GM21717 (cell line): ENCODE results near the gene PAPPA.

ENCODE experiments used
- ATAC-seq: cut with Tn5 transposase; IDR thresholded peaks from one replicate; pipeline ENCODE4 v1.9.1; 2021; ENCODE audit warnings: mild to moderate bottlenecking, moderate library complexity; ENCODE audit not compliant: unreplicated experiment

Gene PAPPA

DNA sequence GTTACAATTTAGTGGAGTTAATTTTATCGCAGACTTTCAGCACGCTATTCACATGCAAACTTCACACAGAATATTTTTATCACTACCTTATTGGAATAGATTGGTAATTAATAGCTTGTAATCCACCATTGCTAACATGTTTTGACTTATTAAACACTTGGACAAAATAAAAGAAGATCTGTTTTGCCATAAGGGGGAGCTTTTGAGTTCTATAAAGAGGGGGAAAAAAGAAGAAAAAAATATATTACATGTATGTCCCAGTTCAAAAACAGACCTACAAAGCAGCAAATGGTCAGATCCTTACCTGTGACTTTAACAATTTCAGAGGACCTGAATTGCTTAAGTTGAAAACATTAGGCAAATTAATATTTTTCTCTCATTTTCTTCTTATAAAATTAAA, 1.2 kb upstream of the PAPPA start:
- ATAC-seq: no peak

DNA sequence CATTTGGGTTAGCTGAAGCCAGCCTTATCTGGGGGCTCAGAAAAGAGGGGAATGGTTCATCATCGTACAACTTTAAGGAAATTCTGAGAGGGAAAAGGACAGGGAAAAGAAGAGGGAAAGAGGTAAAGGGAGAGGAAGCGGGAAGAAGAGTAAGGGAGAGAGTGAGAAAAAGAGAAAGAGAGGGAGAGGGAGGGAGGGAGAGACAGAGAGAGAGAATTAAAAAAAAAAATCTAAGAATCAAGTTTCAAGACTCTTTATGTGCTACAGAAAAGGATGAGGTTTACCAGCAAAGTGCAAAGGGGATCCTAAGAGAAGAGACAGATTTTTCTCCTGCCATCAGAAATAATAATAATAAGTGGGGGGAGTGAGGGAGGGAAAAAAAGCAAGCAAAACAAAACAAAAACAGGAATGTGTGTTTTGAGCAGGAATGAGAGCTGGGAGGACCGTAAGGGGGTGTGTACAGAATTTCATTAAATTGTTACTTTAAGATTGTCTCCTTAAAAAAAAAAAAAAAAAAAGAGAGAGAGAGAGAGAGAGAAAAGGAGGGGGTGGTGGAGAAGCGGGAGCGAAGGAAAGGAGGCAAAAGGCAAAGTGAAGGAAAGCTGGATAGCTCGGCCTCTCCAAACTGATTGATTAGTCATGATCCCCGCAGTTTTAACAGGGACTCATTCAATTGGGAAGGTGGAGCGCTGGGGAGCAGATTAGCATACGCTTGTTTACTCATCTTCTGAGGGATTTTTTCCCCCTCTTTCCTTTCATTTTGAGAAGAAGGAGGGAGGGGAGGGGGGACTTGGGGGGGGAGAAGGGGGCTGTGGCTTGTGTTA, 438 bp upstream of the PAPPA start:
- ATAC-seq: no peak

DNA sequence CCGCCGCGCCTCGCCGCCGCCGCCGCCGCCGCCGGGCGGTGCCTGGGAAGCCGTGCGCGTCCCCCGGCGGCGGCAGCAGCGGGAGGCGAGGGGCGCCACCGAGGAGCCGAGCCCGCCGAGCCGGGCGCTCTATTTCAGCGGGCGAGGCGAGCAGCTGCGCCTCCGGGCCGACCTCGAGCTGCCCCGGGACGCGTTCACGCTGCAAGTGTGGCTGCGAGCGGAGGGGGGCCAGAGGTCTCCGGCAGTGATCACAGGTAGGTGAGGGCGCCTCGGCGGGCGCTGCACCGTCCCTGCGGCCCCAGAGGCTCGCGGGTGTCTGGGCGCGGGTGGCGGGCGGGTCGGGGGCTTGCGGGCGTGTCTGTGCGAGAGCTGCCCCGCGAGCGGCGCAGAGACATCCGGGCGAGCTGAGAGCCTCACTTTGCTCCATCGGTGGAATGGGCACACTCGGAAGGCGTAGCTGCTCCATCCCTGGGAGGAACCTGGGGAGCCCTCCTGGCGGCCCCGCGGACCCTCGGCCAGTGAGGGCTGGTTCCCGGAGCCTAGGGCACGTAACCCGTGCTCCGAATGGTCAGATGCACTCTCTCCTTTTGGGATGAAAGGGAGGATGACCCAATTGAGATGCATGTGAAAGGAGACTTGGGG, 864 bp downstream of the PAPPA start:
- no peak for ATAC-seq

DNA sequence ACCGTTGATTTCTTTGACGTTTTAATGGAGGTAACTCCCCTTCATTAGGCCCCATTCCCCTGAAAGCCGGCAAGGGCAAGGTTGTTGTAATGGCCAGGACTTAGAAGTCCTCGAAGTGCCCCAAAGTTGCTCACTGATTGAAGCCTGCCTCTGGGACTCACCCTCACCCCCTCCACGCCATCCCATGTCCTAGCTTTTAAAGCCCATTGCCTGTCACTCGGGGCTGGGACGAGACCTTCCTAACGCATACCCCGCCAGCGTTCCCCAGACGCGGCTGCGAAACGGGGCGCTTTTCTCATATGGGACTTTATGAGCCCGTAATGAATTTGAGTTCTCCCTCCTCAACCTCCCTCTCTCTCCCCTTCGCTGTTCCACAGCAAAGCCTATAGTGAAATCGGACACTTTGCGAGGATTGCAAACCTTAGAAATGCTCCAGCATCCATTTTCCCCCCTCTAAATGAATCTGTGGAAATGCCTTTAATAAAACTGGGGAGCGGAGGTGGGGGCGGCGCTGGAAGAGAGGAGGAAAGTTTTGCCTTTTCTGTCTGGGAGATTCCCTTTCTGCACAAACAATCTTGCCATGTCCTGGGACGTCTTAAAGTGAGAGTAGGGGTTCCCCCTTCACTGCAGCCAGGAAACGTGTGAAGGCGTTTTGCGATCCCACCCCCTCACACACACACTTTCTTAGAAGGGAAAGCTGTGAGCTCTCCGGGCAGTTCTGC, 1.5 kb downstream of the PAPPA start:
- no peak for ATAC-seq

DNA sequence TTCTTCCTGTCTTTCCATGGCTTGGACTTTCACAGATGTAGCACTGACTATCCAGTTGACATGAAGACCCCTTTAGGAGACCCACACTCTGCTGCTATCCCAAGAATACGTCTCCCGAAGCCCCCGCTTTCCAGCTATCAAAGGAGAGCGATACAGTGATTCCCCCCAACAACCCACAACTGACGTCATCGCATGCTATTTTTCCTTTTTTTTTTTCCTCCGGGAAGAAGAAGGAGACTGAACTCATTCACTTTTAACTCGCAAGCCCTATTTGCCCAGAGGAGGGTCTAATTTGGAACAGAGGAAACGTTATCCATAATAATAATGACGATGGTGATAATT, 2.1 kb downstream of the PAPPA start:
- ATAC-seq: no peak

GRCh38 chr9:116156621-116157314, 3.2 kb downstream of the PAPPA start:
- no peak for ATAC-seq

DNA sequence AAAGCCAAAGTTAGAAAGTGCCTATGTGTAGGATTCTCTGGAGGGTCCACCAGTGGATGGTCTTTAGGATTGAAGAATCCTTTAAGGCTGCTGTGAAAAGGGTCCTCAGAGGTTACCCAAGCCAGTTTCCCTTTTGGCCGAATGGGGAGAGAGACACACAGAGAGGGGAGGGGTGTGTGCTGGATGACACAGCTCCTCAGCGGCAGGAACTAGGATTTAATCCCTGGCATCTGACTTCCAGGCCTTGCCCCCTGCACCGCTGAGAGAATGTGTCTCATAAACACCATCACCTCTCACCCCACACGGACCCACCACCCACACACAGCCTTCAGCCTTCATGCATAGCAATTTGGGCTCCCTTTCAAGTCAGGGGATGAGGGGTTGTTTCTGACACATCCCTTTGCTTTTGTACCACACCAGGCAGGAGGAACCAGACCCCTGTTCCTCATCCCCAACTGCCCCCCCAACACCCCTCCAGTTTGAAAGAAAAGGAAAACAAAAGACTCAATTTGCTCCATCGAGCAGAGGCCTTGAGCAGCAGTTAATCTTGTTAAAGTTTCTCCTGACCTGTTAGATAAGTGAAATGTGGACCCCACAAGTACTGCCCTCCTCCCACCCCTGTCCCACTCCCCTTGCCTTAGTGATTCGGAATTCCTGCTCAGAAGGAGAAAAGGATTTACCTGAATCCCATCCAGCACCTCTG, 4.0 kb downstream of the PAPPA start:
- ATAC-seq: no peak

- ATAC-seq: no peak
These were observed 7.3 kb downstream of the PAPPA start for GRCh38 chr9:116160676-116161571.

GRCh38 chr9:116162241-116162781, 8.7 kb downstream of the PAPPA start:
- ATAC-seq: no peak

DNA sequence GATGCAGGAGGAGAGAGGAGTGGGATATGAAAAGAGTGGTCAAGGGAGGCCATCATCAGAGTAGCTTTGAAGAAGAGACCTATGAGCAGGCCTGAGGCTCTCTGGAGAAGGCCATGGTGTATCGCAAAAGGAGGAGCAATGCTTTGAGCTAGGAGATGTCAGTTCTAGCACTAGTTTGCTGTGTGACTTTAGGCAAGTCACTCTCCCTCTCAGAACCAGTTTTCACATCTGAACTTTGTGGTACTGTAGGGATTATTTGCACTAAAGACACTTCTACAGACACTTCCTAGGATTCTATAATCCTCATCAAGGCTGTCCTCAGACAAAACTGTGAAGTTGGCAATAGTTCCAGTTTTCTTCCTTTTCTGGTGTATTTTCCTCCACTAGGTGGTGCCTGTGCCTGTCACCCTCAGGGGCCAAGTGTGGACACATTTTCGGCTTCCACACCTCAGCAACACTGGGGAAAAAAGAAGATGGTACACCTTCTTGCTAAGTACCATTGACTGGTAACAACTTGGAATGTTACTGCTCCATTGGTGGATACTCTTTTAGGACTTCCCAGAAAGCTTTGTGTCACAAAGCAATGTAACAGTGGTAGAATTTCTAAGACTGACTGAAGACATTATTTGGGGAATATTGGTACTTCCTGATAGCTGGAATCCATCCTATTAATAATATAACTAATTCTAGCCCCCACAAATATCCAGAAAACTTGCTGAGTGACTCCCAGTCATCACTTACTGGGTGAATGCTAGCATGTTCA, 9.9 kb downstream of the PAPPA start:
- ATAC-seq: no peak

GRCh38 chr9:116165912-116166311, 12.3 kb downstream of the PAPPA start:
- ATAC-seq: no peak

- no peak for ATAC-seq
These were observed 13.1 kb downstream of the PAPPA start for GRCh38 chr9:116166713-116167112.

GRCh38 chr9:116168231-116168630, 14.6 kb downstream of the PAPPA start:
- no peak for ATAC-seq

DNA sequence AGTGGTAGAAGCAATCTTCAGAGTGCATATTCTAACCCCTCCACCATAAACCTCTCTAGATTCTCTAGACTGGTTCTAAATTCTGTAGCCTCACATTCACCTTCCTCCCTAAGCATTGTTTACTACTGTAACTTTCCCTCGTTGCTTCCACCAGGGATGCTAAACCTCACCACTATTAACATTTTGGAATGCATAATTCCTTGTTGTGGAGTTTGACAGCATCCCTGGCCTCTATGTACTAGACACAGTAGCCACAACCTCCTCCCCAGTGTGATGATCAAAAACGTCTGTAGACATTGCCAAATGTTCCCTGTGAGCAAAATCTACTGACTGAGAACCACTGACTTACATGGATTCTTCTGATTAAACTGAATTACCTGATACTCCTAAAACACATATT, 18.6 kb downstream of the PAPPA start:
- no peak for ATAC-seq

- no peak for ATAC-seq
These were observed 20.8 kb downstream of the PAPPA start for GRCh38 chr9:116174347-116174746.

DNA sequence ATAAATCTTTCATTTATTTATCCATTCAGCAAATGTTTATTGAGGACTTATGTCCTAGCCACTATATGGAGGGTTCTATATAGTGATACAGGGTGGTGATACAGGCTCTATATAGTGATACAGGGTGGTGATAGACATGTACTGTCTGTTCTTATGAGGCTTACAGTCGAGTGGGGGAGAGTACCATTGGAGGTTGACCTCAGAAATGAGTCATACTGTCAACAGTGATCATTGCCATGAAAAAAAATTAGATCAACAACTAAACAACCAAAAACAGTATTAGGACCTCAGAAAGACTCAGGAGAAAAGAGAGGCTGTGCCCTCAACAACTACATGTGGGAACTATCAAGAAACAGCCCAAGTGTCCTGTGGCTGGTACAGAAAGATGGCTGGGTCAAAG, 22.0 kb downstream of the PAPPA start:
- ATAC-seq: no peak

DNA sequence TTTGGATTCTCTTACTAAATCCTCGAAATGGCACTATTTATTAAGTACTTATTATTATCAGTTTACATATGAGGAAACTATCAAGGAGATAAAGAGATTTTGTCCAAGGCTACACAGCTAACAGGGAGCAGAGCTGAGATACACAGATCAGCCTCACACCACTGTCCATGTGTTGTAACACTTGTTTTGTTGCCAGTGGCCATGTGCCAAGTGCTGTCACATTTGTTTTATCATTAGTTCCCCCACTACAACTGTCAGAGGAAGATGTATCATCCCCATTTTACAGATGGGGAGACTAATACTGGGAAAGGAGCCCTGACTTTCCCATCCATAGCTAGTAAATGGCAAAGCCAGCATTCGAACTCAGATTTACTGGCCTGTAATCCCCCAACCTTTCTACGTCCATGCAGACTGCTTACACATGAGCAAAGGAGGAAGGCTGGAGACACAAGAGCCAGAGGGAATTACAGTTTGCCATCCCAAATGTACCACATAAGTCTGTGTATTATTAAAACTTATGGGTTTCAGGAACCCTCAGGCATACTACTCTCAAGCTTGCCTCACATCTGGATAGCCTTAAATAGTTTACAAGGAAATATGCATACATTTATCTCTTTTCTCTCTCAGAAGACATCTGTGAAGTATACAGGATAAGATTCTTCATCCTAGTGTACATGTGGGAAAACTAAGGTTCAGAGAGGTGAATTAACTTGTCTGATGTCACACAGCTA, 25.1 kb downstream of the PAPPA start:
- ATAC-seq: no peak

DNA sequence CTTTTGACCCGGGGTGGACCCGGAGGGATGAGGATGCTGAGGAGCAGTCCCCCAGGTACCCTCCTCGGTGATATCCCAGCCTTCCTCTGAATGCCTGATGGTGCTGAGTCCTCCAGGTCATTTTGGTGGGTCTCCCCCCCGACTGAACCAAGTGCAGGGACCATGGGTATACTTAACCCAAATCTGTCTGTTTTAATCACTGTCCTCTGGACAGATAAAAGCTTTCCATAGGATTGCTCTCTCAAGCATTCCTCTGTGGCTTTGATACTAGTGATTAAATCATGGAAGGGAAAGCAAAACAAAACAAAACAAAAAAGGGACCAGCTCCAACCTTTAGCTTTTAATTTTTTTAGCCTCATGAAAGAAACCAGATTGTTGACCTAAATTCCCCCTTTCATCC, 26.0 kb downstream of the PAPPA start:
- no peak for ATAC-seq
